IMR-90 (cell line): ENCODE results near the gene COL17A1.

ENCODE experiments used
- CEBPB ChIP-seq: IDR thresholded peaks from 2 replicates; pipeline ENCODE4 v1.6.1; 2012; ENCODE audit warnings: low read depth, low read length, improper control_type of control experiment
- CHD1 ChIP-seq: IDR thresholded peaks from 2 replicates; pipeline ENCODE4 v1.6.1; 2012; ENCODE audit warnings: low read depth, low read length, improper control_type of control experiment
- CTCF ChIP-seq: conservative IDR thresholded peaks from 2 replicates; pipeline ENCODE4 v1.5.1; 2012; ENCODE audit warnings: mild to moderate bottlenecking, low read depth, low read length, improper control_type of control experiment
- ELK1 ChIP-seq: fragments of 150-350 bp; IDR thresholded peaks from 2 replicates; pipeline ENCODE4 v1.6.1; 2016; ENCODE audit warnings: low read depth, mild to moderate bottlenecking, low read length, moderate library complexity, borderline replicate concordance
- FOS ChIP-seq: fragments of 150-350 bp; IDR thresholded peaks from 2 replicates; pipeline ENCODE4 v1.6.1; 2016; ENCODE audit warnings: low read depth, low read length
- MAZ ChIP-seq: IDR thresholded peaks from 2 replicates; pipeline ENCODE4 v1.6.1; 2012; ENCODE audit warnings: low read depth, mild to moderate bottlenecking, low read length, improper control_type of control experiment, moderate library complexity, borderline replicate concordance
- MXI1 ChIP-seq: IDR thresholded peaks from 2 replicates; pipeline ENCODE4 v1.6.1; 2012; ENCODE audit warnings: low read depth, mild to moderate bottlenecking, low read length, moderate library complexity, borderline replicate concordance
- NFE2L2 ChIP-seq: fragments of 150-350 bp; IDR thresholded peaks from 2 replicates; pipeline ENCODE4 v1.6.1; 2016; ENCODE audit warnings: low read depth, mild to moderate bottlenecking, low read length
- POLR2A ChIP-seq: IDR thresholded peaks from 2 replicates; pipeline ENCODE4 v1.6.1; 2012; ENCODE audit warnings: mild to moderate bottlenecking, low read depth, low read length
- RAD21 ChIP-seq: IDR thresholded peaks from 2 replicates; pipeline ENCODE4 v1.6.1; 2012; ENCODE audit warnings: low read length, improper control_type of control experiment
- RFX5 ChIP-seq: IDR thresholded peaks from 2 replicates; pipeline ENCODE4 v1.8.0; 2012; ENCODE audit warnings: low read depth, mild to moderate bottlenecking, low read length, moderate library complexity

DNA sequence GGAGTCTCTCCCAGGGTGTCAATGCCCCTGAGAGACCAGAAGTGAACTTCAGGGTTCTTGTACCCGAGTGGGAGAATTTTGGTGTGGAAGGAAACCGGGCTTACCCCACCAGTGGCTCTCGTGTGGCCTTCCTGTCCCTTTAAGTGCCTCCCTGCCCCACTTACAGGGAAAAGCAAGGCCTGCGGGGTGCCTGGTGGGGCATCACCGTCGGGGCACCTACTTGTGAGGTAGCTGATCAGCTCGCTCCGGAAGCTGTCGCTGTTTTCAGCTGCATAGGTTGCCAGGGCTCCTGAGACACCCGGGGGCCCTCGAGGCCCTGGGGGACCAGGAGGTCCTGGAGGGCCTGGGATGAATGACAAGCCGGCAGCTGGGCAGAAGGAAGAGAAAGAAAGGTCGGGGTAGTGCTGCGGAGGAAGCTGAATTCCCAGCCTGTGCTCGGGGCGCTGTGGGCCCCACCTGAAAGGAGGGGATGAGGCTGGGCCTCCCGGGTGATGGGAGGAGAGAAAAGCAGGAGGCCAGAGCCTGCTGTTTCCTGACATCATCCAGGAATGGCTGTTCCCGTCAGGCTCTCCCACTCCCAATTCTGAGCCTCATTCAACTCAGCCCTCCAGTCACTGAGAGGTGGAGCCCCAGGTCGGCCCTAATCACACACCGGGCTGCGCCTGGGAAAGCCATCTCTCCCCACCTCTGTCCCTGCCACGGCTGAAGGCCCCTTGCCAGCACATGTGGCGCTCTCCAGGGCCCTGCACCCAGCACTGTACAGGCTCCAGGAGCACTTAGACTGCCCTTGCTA lies 51.1 kb downstream of the COL17A1 start:
- TF ChIP-seq CTCF (no peak), POLR2A (no peak), CEBPB (no peak), RFX5 (no peak), MAZ (no peak), RAD21 (no peak), CHD1 (no peak), ELK1 (no peak), FOS (no peak), MXI1 (no peak), NFE2L2 (no peak)
